Astrocyte of the spinal cord (primary cell): ENCODE results near the gene LGR6.
"Not testable (repeated sequence)": the region's sequence is repeated elsewhere in the genome, so short reads cannot be mapped to it uniquely, and the experiment has no call there.

ENCODE experiments used
- DNase-seq: peaks from one replicate; pipeline ENCODE4 v3.0.0; 2011; ENCODE audit warnings: low read depth, low spot score
- H3K4me3 ChIP-seq: 2 replicates; pipeline ENCODE4 v1.5.1; 2011; ENCODE audit warnings: low read depth, mild to moderate bottlenecking, low read length, moderate library complexity
- in situ Hi-C: cut with HindIII; loops from 2 replicates; pipeline ENCODE4 v1.10.0; 2017; ENCODE audit warnings: low sequenced_read_pairs
- TF ChIP-seq, protein P1 (sequence below): IDR thresholded peaks from 2 replicates; pipeline ENCODE4 v1.5.1; 2012; ENCODE audit warnings: low read depth, mild to moderate bottlenecking, low read length, inconsistent platforms

The LGR6 gene

DNA sequence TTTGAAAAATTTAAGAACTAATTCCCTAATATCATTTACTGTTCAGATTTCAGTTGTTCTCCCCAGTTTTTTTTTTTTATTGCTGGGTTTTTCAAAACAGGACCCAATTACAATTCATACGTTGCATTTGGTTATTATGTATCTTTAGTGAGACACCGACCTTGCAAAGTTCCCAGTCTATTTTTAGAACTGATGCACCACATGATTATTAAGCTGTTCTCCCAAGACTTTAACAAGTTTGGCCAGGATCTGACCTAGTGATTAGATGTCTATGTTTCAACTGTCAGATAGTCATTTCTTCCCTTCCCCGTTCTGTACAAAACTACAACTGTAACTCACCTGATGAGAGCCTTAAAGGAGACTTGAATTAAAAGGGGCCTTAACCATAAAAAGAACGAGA lies 140.3 kb downstream of the LGR6 start:
- TF ChIP-seq, protein P1, sequence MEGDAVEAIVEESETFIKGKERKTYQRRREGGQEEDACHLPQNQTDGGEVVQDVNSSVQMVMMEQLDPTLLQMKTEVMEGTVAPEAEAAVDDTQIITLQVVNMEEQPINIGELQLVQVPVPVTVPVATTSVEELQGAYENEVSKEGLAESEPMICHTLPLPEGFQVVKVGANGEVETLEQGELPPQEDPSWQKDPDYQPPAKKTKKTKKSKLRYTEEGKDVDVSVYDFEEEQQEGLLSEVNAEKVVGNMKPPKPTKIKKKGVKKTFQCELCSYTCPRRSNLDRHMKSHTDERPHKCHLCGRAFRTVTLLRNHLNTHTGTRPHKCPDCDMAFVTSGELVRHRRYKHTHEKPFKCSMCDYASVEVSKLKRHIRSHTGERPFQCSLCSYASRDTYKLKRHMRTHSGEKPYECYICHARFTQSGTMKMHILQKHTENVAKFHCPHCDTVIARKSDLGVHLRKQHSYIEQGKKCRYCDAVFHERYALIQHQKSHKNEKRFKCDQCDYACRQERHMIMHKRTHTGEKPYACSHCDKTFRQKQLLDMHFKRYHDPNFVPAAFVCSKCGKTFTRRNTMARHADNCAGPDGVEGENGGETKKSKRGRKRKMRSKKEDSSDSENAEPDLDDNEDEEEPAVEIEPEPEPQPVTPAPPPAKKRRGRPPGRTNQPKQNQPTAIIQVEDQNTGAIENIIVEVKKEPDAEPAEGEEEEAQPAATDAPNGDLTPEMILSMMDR: no peak
- no peak overlapping the region for H3K4me3 ChIP-seq
- in situ Hi-C loops: no loop called here
- no peak for DNase-seq

DNA sequence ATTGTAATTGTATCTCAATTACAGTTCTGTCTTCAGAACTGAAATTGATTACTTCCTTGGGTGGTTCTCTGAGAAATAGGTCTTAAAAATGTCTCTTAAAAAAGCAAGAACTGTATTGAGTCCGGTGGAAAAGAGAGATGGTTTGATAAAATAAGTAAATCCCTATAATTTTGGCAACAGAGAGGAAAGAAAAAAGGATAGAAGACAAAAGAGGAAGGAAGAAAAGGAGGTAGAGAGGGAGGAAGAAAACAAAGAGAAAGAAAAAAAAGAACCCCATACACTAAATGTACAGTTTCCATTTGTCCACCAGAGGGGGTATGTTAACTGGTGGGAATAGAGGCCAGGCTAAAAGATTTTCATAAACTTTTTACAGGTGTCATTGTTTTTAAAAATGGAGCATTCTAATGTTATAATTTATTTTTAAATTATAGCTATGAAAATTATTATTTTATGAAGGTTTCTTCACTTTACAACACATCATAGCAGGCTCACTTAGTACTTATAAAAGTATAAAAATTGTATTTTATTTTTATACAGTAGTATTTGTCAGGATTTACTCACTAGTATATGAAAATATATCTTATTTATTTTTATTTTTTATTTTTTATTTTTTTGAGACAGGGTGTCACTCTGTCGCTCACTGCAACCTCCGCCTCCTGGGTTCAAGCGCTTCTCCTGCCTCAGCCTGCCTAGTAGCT lies 150.2 kb downstream of the LGR6 start:
- no peak overlapping the region for H3K4me3 ChIP-seq
- in situ Hi-C loops: no loop called here
- peak; percentile 48 for DNase-seq
- TF ChIP-seq, protein P1: peak; percentile 72

DNA sequence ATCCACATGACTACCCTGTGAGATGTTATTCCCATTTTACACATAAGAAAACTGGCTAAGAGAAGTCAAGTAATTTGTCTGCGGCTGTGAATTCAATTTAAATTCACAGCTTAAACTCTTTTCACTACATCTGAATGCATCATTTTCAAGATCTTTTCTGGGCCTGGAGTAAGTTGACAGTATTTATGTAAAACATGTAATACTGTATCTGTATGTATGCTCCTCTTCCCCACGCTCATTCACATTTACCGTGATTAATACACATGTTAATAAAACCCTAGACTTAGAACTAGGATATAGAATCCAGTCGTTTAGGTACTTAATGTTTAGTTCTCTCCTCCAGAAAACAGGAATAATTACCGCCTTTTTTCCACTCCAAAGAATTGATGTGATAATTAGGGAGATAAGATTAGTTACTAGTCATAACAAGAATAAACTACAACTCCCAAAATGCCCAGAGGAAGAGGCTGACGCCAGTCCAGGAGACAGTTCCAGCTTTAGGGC lies 154.5 kb downstream of the LGR6 start:
- TF ChIP-seq, protein P1: no peak
- no peak for DNase-seq
- H3K4me3 ChIP-seq: no peak overlapping the region
- in situ Hi-C loops: no loop called here

DNA sequence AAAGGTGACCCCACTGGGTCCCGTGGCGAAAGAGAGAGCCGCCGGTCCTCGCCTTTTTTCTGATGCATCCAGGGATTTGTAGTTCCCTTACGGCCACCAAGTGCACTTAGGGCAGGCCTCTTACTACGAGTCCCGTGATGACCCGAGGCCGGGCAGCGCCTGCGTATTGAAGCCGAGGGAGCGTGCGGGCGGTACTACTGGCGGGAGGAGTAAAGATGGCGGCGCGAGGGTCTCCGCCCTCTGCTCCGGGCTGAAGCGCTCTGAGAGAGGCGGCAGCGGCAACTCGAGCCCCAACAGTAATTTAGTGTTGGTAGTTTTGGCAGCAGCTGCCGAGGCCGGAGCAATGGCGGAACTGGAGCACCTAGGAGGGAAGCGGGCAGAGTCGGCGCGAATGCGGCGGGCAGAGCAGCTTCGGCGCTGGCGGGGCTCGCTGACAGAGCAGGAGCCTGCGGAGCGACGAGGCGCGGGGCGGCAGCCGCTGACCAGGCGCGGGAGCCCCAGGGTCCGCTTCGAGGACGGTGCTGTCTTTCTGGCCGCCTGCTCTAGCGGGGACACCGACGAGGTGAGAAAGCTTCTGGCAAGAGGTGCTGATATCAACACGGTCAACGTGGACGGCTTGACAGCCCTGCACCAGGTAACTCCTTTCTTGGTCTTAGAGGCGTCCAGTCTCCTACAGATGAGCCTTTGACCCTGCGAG lies 155.1 kb downstream of the LGR6 start, which contains the start of gene PPP1R12B:
PPP1R12B (plus strand) TSS at position 191 of the 697 bp plus-strand sequence; CDS start at position 344, 153 bp downstream.
- peak within 1 kb of the TSS; percentile 97 for H3K4me3 ChIP-seq
- peak; percentile 99 for DNase-seq
- TF ChIP-seq, protein P1: no peak
- in situ Hi-C loops: no loop called here

DNA sequence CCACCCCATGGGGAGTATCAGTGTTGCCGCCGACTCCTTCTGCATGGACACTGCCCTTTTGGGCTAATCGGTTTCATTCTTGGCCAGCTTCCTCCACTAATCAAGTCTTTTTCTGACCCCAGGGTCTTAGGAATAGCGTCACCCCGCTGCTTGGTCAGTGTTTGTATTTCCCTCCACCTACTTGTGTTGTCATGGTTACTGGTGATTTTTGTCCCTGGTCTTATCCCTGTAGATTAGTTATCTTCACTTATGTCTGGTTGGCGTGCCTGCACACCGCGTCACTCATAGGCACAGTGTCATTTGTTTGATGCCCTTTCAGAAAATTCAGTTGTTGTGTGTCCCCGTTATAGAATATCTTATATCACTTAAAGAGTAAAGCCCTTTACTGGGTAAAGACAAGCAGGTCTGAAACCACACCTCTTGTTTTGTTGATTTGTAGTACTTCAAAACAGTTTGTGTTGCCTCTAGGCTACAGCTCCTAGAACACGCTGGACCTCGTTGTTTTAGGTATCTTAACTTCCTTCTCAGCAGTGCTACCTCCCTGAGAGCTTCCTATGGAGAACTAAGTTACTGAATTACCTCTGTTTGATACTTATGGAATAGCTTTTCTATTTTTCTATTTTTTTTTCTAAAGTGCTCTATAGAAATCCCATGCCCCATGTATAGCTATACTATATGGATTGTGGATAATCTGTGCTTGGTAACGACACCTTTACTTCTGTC lies 155.8 kb downstream of the LGR6 start:
- TF ChIP-seq, protein P1: no peak
- DNase-seq: peak; percentile 70
- peak overlapping the region; percentile 97 for H3K4me3 ChIP-seq
- in situ Hi-C loops: no loop called here

DNA sequence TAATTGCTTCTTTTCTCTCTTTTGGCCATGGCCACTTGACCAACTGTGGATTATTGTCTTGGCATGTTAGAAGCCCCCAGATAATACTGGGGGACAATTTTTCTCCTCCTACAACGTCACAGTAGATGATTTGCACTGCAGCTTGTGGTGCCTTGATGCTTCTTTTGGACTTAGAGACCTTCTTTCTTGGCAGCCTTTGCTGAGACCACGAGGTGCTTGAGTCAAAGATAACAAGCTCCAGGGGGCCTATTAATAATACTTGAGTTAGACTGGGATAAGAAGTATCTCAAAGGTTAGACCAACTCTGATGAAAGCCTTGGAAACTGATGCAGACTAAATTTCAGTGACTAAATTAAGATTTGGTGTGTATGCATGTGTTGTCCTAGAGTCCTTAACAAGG lies 158.1 kb downstream of the LGR6 start:
- H3K4me3 ChIP-seq: no peak overlapping the region
- no peak for DNase-seq
- in situ Hi-C loops: no loop called here
- TF ChIP-seq, protein P1: no peak

DNA sequence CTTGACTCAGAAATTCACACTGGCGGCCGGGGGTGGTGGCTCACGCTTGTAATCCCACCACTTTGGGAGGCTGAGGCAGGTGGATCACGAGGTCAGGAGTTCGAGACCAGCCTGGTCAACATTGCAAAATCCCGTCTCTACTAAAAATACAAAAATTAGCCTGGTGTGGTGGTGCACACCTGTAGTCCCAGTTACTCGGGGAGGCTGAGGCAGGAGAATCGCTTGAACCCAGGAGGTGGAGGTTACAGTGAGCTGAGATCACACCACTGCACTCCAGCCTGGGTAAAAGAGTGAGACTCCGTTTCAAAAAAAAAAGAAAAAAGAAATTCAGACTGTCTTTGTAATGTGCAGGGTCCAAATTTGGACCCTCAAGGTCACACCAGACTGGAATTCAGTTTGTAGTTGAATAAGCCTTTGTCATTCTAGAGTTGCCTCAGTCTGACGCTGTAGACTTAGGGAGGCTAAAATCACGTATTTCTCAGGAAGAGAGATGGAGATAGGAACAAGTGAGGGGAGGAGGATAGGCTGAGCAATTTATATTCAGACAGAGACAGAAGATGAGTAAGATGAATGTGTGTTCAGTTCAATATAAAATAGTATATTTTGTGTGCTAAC lies 159.1 kb downstream of the LGR6 start:
- in situ Hi-C loops, H3K4me3 ChIP-seq, DNase-seq: not testable (repeated sequence)
